ENCODE results near the gene NHLRC4. TPM values are rescaled to one million over a fixed set of nuclear protein-coding genes. Genes with fewer than 3 reads are reported as not detected.

The NHLRC4 gene
- total and polyA plus RNA-seq, 2 of the 8 experiments (the other 6 are each of a cell fraction or from before 2014, with no cell fraction given) = 0.60 to 0.76 TPM

- Histone ChIP-seq H3K4me3 (ENCODE audit: extremely low read depth in 1 of 4, insufficient read depth in 2 of 4, low read depth in 3 of 4, low read length in 4 of 4) (no peak overlapping the region), H4K91ac (replicated peaks; ENCODE audit: insufficient read length, low read length) (no peak overlapping the region), H3K4me2 (ENCODE audit: insufficient read depth in 1 of 2, low read depth in 2 of 2, low read length in 2 of 2) (no peak overlapping the region), H3K14ac (ENCODE audit: insufficient read length) (no peak overlapping the region), H2BK20ac (ENCODE audit: low read length) (no peak overlapping the region), H4K8ac (ENCODE audit: extremely low read depth, insufficient read depth, low read length) (peak overlapping the region; percentile 28; the same call in 1 of the 2 replicates), H3K9ac (replicated peaks in 1 of 4; ENCODE audit: extremely low read depth in 1 of 4, low read depth in 3 of 4, low read length in 3 of 4) (no peak overlapping the region), H3K56ac (replicated peaks; ENCODE audit: insufficient read length, low read depth, low read length) (no peak overlapping the region), H2AK5ac (ENCODE audit: low read depth, low read length) (no peak overlapping the region), H3K36me3 (ENCODE audit: control insufficient read depth in 2 of 4, insufficient read depth in 4 of 4, low read length in 3 of 4) (no peaks in the 10 kb centered on the region; a peak in 2 of 8 replicates), H3K23me2 (ENCODE audit: low read depth, low read length) (no peaks in the 10 kb centered on the region; the same call in 1 of the 2 replicates), H3K4me1 (replicated peaks in 1 of 4; ENCODE audit: control insufficient read depth in 3 of 4, insufficient read depth in 4 of 4, low read length in 3 of 4) (peaks cover 0 to 9% (median 5%) of the 10 kb centered on the region in 4 experiments; a peak in 5 of 7 replicates), H2BK120ac (replicated peaks; ENCODE audit: low read depth, low read length) (no peak overlapping the region), H3K27ac (ENCODE audit: low read depth, low read length) (no peak overlapping the region; the same call in 1 of the 2 replicates), H3K27me3 (replicated peaks in 1 of 4; ENCODE audit: control insufficient read depth in 3 of 4, extremely low read depth in 1 of 4, insufficient read depth in 3 of 4, low read length in 3 of 4) (no peaks in the 10 kb centered on the region), H4K5ac (ENCODE audit: insufficient read length, low read depth, low read length) (no peak overlapping the region), H3K79me2 (ENCODE audit: control insufficient read depth in 1 of 2, insufficient read depth in 2 of 2, low read length in 2 of 2) (peaks cover 6 to 56% of the 10 kb centered on the region in 2 experiments; a peak in 3 of 4 replicates), H3K9me3 (ENCODE audit: insufficient read depth in 2 of 2, low read depth in 1 of 2, low read length in 1 of 2) (no peaks in the 10 kb centered on the region), H3K18ac (ENCODE audit: extremely low read depth, low read length) (no peak overlapping the region), H3K4ac (replicated peaks; ENCODE audit: insufficient read length, low read depth, low read length) (no peak overlapping the region), H3K23ac (ENCODE audit: insufficient read length) (no peak overlapping the region), H3K79me1 (ENCODE audit: low read depth, low read length) (peaks cover 22% of the 10 kb centered on the region), H2BK12ac (ENCODE audit: low read depth, low read length) (no peak overlapping the region), H2BK15ac (ENCODE audit: low read length) (no peak overlapping the region), H2AFZ (ENCODE audit: low read length) (no peak overlapping the region), H2BK5ac (ENCODE audit: low read depth, low read length) (no peak overlapping the region), H4K20me1 (replicated peaks in 1 of 2; ENCODE audit: control insufficient read depth in 1 of 2, insufficient read depth in 2 of 2, low read length in 2 of 2) (peaks cover 15 to 47% of the 10 kb centered on the region in 2 experiments)
- no peak for DNase-seq (ENCODE audit: low read depth in 1 of 2, low spot score in 2 of 2)
- TF ChIP-seq CTCF (IDR thresholded peaks at IDR 0.05; ENCODE audit: control extremely low read depth in 1 of 3, insufficient read depth in 1 of 3, low read depth in 1 of 3, low read length in 3 of 3) (peak in 1 of 3 experiments; percentile 1; a peak in 1 of 4 replicates), CEBPB (IDR thresholded peaks at IDR 0.05; ENCODE audit: low read depth, low read length) (no peak), KDM5A (IDR thresholded peaks at IDR 0.05; ENCODE audit: low read length) (no peak), RBBP5 (IDR thresholded peaks at IDR 0.05; ENCODE audit: borderline replicate concordance, low read depth, low read length) (no peak)
- CTCF ChIA-PET (ENCODE audit: partially characterized antibody) = interaction anchor here (0.6 to 3.0 kb wide), 16 partner anchors 8 to 326 kb away, joined by 3 to 14 read pairs (median 4); no protein-coding TSS in a partner anchor
- POLR2A ChIA-PET (ENCODE audit: partially characterized antibody) = interaction anchor here (1.1 to 1.7 kb wide), 2 partner anchors 22 to 105 kb away, joined by 4 read pairs; no protein-coding TSS in a partner anchor
- 91% methylated on average over 25 of the region's 30 CpGs; no CpG with 5 or more reads in 1 of the 2 experiments for WGBS, 2 experiments (ENCODE audit: extremely low coverage in 1 of 2, insufficient coverage in 1 of 2, insufficient read length in 1 of 2, insufficient replicate concordance in 2 of 2, low coverage in 1 of 2, low lambda C conversion rate in 2 of 2, missing lambda C conversion rate in 1 of 2)
- FAIRE-seq = no peak
These were observed 33.2 kb upstream of the NHLRC4 start for GRCh38 chr16:533391-534123.

Data from H1 (cell line).